ENCODE data around the gene NALCN. TPM values are rescaled to one million over a fixed set of nuclear protein-coding genes. Genes with fewer than 3 reads are reported as not detected.
A peak's percentile ranks its signal among the peaks of the same experiment; 100 is the strongest.

The NALCN gene
- total RNA-seq, 6 experiments from 2014 or later = 0.09 to 0.81 (median 0.25) TPM

DNA sequence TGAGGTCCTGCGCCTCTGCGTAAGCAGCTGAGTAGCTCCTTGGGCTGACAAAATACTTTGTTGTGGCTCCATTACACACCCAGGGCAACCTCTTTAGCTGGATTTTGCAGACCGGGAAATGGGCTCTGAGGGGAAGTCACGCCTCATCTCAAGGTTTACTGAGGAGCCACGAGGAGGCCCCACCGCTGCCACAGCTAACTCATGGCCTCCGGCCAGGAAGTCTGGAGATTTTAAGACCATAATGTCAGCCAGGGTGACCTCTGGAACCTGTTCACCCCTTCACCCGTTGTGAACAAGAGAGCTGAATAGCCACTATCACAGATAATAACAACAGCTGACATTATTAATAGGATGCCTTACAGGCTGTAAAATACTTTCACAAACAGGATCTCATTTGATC is 390.4 kb downstream of the NALCN start:
- Histone ChIP-seq H3K27ac (peak overlapping the region; percentile 25 to 79 (median 58)), H3K4me1 (peaks cover 0 to 24% (median 2%) of the 10 kb centered on the region in 4 donors), H3K36me3 (no peaks in the 10 kb centered on the region), H3K9me3 (no peaks in the 10 kb centered on the region), H3K27me3 (no peaks in the 10 kb centered on the region), H3K4me3 (no peak overlapping the region)
- 56% methylated on average over 6 of the region's 8 CpGs for WGBS (ENCODE audit: insufficient coverage, low coverage, low lambda C conversion rate, missing lambda C conversion rate)
- DNase-seq (peak in 2 of 3 donors; percentile 53 to 55), ATAC-seq (peak; percentile 27 to 68 (median 42))
- TF ChIP-seq CTCF (IDR thresholded peaks at IDR 0.05) = no peak
- TF ChIP-seq POLR2A (IDR thresholded peaks at IDR 0.05) = no peak
- intact Hi-C loops (cut with DNase I) = no loop called here

DNA sequence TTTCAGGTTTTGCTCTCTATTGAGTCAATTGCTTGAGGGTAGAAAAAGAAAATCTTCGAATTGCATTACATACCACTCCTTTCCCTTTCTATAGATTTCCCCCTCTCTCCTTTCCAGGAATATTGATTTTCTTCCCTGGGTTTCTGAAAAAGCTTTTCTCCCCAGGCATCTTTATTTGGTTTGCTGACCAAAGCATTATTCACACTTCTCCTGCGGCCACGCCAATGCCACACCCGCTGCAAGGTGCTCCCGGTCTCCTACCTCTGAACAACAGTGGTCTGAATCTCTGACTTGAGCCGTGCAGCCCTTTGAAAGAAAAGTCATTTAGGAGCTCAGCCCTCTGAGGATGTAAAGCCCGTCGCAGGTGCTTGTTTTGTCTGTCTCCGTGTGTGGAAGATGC is 390.8 kb downstream of the NALCN start:
- whole genome bisulfite sequencing (ENCODE audit: insufficient coverage, low coverage, low lambda C conversion rate, missing lambda C conversion rate) = 89% methylated on average over 9 of the region's 9 CpGs
- H3K27me3 ChIP-seq = no peaks in the 10 kb centered on the region
- ATAC-seq (no peak), DNase-seq (no peak)
- intact Hi-C loops (cut with DNase I) = no loop called here
- no peaks in the 10 kb centered on the region for H3K9me3 ChIP-seq
- H3K27ac ChIP-seq = peak overlapping the region in 1 of 3 donors; percentile 79
- no peaks in the 10 kb centered on the region for H3K36me3 ChIP-seq
- no peak overlapping the region for H3K4me3 ChIP-seq
- TF ChIP-seq CTCF (IDR thresholded peaks at IDR 0.05) = no peak
- TF ChIP-seq POLR2A (IDR thresholded peaks at IDR 0.05) = no peak
- H3K4me1 ChIP-seq = peaks cover 0 to 24% (median 2%) of the 10 kb centered on the region in 4 donors

- intact Hi-C loops (cut with DNase I) = no loop called here
- H3K36me3 ChIP-seq = no peaks in the 10 kb centered on the region
- H3K27me3 ChIP-seq = no peaks in the 10 kb centered on the region
- H3K4me3 ChIP-seq = no peak overlapping the region
- no peaks in the 10 kb centered on the region for H3K9me3 ChIP-seq
- TF ChIP-seq POLR2A (IDR thresholded peaks at IDR 0.05) (no peak), CTCF (IDR thresholded peaks at IDR 0.05) (no peak)
- ATAC-seq = no peak
- H3K27ac ChIP-seq = no peak overlapping the region
- WGBS (ENCODE audit: insufficient coverage, low coverage, low lambda C conversion rate, missing lambda C conversion rate) = no CpG with 5 or more reads among the region's 1 CpG
- no peak for DNase-seq
- H3K4me1 ChIP-seq = no peaks in the 10 kb centered on the region
Observed at GRCh38 chr13:101019126-101019525, 397.2 kb downstream of the NALCN start.

DNA sequence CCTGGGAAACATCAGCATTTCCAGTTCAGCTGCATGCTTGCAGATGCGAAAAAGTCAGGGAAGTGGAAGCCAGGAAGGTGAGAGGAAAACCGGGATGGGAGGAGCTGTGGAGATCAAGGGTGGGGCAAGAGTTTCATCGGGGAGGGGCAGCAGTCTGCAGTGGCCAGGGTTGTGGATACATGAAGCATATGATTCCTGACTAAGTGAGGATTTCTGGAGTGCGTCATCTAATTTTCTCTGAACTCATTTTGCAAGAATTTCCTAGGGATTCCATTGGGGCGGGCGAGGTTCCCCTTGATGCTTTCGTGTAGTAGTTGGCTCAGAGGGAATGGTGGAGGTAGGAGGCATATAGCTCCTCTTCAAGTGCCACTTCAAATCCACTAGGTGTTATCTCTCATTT is 397.6 kb downstream of the NALCN start:
- ATAC-seq (no peak), DNase-seq (no peak)
- H3K36me3 ChIP-seq = no peaks in the 10 kb centered on the region
- intact Hi-C loops (cut with DNase I) = no loop called here
- no peak for TF ChIP-seq CTCF (IDR thresholded peaks at IDR 0.05)
- no peak for TF ChIP-seq POLR2A (IDR thresholded peaks at IDR 0.05)
- no peak overlapping the region for H3K4me3 ChIP-seq
- 58% methylated on average over 3 of the region's 7 CpGs for WGBS (ENCODE audit: insufficient coverage, low coverage, low lambda C conversion rate, missing lambda C conversion rate)
- no peaks in the 10 kb centered on the region for H3K4me1 ChIP-seq
- no peaks in the 10 kb centered on the region for H3K27me3 ChIP-seq
- no peak overlapping the region for H3K27ac ChIP-seq
- H3K9me3 ChIP-seq = no peaks in the 10 kb centered on the region

All from right lobe of liver (tissue), 6 donors.